NCI-H1930 (cell line): Measurements from ENCODE around the gene PTPRN2.
"Not testable (repeated sequence)": the region's sequence is repeated elsewhere in the genome, so short reads cannot be mapped to it uniquely, and the experiment has no call there.

Source experiments
- DNase-seq, 2 experiments: peaks; one replicate each; lab custom pipeline; 2025; lab: John Stamatoyannopoulos, UW

Gene PTPRN2

GRCh38 chr7:157516911-157517781, 1070.5 kb downstream of the PTPRN2 start:
- no peak for DNase-seq

- DNase-seq: no peak
Measured at GRCh38 chr7:157516311-157516710, 1071.3 kb downstream of the PTPRN2 start.

DNA sequence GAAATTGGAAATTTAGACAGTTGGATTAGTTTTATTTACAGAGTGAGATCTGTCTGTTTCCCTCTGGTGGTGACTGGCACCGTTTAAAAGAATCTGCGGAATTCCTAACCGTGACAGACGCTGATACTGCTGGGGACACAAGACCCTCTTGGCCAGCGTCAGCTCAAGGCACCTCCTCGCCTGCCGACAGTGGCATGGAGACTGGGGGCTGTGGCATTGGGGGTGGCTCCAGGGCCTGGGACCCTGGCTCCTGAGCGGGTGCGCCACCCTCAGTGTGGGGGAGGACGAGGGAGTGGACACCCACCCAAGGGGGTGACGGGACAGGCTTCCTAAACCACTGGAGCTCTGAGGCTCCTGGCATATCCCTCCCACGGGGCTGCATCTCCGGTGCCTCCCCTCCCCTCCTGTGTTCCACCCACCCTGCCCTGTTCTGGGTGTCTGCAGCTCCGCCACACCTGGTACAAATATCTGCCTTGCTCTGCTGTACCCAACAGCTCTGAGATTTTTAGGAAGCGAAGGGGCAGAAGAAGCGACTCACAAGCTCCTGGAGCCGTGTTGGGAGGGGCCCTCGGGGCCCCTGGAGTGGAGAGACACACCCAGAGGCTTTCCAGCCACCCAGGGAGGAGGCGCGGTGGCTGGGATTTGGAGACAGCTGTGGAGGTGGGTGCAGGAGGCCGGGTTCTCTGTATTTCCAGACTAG, 1072.1 kb downstream of the PTPRN2 start:
- DNase-seq: no peak

GRCh38 chr7:157514746-157515145, 1072.9 kb downstream of the PTPRN2 start:
- no peak for DNase-seq

GRCh38 chr7:157514306-157514705, 1073.3 kb downstream of the PTPRN2 start:
- DNase-seq: no peak

DNA sequence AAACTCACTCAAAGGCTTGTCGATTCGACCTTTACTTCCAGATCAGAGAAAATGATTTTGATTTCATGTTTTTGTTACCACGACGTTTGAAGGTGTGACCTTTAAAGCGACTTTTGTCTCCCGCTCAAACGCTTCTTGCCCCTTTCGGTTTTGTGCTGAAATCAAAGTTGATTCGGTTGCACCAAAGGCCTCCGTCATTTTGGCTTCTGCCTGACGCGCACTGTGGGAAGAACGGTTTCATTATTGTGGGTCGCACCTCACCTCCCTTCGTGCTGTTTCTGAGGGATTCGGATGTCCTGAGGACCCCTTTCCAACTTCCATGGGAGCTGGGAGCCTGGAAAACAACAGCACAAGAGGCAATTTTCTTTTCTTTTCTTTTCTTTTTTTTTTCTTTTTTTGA, 1073.9 kb downstream of the PTPRN2 start:
- no peak for DNase-seq

GRCh38 chr7:157513162-157513621, 1074.4 kb downstream of the PTPRN2 start:
- DNase-seq: no peak

- no peak for DNase-seq
Measured at GRCh38 chr7:157509226-157509625, 1078.4 kb downstream of the PTPRN2 start.

DNA sequence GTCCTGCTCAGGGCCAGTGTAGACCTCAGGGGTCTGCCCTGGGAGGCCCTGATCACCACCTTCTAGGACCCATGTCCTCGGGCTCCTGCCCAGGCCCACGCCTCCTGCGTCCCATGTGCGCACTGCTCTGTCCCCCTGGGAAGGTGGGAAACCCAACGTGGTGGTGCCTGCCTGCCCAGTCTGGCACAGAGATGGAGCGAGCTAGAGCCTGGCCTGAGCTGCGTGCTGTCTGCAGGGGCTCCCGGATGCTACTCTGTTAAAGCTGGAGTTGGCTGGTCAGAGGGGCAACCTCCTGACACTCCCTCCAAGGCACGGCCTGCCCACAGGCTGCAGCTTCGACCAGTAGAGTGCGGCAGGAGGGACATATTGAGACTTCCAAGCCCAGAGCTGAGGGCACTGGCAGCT, 1079.1 kb downstream of the PTPRN2 start:
- no peak for DNase-seq

DNA sequence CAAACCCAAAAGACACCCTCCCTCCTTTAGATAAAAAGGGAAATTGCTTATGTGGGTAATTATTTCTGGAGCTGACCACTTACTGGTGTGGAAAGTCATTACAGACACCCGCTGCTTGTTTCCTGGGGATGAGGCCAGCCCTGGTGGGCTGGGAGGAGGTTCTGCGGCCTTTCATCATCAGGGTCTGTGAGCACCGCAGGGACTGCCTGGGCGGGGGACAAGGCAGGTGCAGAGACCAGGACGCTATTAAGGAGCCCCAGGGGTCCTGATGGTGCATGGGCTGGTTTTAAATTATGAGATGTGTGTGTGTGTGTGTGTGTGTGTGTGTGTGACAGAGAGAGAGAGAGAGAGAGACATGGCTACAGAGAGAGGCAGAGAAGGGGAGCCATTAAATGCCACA, 1079.6 kb downstream of the PTPRN2 start:
- DNase-seq: no peak

DNA sequence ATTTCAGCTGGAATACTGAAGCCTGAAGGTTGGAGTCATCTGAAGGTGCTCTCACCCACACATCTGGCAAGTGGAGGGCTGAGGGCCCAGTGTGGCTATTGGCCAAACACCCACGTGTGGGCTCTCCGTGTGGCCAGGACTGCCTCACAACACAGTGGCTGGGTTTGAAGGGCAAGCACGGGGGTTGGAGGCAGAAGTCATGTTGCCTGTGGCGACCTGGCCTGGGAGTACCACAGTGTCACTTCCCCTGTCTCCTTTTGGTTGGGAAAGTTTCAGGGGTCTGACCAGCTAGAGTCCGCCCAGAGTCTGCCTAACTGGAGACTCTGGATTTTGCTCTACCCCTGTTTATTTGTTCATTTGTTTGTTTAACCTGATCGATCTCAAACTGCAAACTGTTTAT, 1081.4 kb downstream of the PTPRN2 start:
- no peak for DNase-seq

- no peak for DNase-seq
Measured at GRCh38 chr7:157505646-157506045, 1082.0 kb downstream of the PTPRN2 start.

- no peak for DNase-seq
Measured at GRCh38 chr7:157503229-157503628, 1084.4 kb downstream of the PTPRN2 start.

- no peak for DNase-seq
Measured at GRCh38 chr7:157502701-157503111, 1084.9 kb downstream of the PTPRN2 start.

DNA sequence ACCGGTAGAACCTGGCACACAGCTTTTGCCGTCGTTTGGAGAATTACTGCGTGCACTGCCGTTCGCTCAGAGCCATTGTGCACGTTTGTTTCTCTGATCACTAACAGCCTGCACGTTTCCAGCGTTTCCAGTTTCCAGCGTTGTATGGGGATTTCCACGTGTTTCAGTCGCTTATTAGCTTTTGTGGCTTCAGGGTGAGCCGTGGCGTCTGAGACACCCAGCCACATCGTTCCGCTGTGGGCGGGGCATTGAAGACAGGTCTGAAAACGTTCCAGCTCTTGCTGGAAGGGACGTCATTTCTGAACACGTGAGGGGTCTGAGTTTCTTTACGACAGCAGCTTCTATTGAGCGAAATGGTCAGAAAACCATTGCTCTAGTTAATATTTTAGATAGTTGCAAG, 1086.0 kb downstream of the PTPRN2 start:
- DNase-seq: no peak

- not testable (repeated sequence) for DNase-seq
Measured at GRCh38 chr7:157500989-157501540, 1086.6 kb downstream of the PTPRN2 start.

DNA sequence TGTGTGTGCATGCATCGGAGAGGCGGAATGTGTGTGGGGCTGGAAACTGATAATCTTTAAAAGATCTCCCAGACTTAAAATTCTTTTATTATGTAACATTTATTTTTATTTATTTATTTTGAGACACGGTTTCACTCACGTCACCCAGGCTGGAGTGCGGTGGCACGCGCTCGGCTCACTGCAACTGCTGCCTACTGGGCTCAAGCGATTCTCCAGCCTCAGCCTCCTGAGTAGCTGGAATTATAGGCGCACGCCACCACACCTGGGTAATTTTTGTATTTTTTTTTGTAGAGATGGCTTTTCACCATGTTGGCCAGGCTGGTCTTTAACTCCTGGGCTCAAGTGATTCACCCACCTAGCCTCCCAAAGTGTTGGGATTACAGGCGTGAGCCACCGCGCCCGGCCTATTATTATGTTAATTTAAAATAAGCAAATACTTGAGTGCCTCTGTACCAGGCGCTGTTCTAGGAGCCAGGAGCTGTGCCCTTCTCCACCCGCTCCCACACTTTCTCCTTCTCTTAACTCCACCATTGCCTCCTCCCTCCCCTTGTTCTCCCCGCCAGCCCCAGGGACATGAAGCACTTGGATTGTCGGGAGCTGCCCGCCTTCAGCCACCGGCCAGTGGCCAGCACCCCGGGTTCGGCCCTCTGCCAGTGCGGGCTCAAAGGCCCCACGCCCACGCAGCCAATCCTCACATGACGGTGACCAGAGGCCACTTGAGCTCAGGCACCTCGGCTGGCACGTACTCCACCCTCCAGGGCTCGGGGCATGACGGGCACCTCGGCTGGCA, 1087.3 kb downstream of the PTPRN2 start:
- DNase-seq: no peak

- no peak for DNase-seq
Measured at GRCh38 chr7:157499835-157500153, 1087.8 kb downstream of the PTPRN2 start.

DNA sequence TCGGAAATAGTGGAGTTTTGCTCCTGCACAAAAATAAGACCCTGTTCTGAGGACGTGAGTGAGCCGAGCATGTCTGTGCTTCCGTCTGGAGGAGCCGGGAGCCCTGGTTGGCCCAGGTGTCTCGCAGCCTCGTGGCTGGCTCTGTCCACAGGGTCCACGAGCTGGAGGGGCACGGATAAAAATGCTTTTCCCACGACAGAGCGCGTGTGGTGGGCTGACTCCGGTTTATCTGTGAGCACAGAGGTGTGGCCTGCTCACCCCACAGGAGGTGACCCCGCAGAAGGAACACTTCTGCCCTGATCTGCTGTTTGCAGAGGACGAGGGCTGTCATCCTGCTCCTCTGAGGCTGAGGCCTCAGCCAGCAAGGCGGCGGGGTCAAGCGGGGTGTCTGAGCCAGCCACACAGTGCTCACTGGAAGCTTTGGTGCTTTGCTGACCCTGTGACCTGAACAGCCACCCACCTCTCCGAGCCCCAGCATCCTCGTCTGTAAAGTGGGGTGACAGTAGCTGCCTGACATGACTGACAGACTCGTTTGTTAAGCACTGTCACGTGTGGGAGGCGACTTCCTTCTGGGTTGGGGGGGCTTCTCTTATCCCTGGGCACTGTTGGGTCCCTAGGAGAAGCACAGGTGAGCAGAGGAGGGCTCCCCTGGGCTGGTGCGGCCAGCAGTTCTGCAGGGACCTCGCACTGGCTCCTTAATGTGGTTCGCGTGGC, 1088.3 kb downstream of the PTPRN2 start:
- DNase-seq: no peak

DNA sequence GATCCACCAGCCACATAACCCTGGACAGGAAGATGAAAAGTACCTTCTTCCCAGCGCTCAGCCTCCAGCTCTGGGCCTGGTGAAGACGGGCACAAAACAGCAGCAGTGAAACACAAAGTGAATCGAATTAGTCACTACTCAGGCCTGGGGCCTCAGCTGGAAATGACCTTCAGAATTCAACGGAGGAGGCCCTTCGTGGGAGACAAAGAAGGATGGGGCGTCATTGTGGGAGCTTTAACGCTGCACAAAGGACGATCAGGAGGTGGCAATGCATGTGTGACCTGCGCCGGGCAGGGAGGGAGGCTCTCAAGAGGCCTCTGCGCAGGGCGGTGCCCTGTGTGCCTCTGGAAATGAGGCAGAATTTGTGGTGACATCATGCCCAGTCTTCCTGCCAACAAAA, 1089.0 kb downstream of the PTPRN2 start:
- no peak for DNase-seq
